ENCODE data around the gene CGRRF1.
A peak's percentile ranks its signal among the peaks of the same experiment; 100 is the strongest.

The CGRRF1 gene

GRCh38 chr14:54564868-54565784, 55.4 kb downstream of the CGRRF1 start:
- peaks cover 98% of the 10 kb centered on the region for H3K27me3 ChIP-seq
- H3K9me3 ChIP-seq: no peaks in the 10 kb centered on the region
- H3K27ac ChIP-seq: no peak overlapping the region
- peaks cover 32 to 43% of the 10 kb centered on the region in 2 experiments for H3K4me1 ChIP-seq (ENCODE audit: control insufficient read depth in 1 of 2, insufficient read depth in 1 of 2, low read depth in 1 of 2, low read length in 1 of 2)
- no peaks in the 10 kb centered on the region for H3K36me3 ChIP-seq
- TF ChIP-seq CTCF (IDR thresholded peaks at IDR 0.05): no peak
- peak overlapping the region; percentile 53 to 71 for H3K4me3 ChIP-seq (ENCODE audit: low read depth in 1 of 2, low read length in 1 of 2)

DNA sequence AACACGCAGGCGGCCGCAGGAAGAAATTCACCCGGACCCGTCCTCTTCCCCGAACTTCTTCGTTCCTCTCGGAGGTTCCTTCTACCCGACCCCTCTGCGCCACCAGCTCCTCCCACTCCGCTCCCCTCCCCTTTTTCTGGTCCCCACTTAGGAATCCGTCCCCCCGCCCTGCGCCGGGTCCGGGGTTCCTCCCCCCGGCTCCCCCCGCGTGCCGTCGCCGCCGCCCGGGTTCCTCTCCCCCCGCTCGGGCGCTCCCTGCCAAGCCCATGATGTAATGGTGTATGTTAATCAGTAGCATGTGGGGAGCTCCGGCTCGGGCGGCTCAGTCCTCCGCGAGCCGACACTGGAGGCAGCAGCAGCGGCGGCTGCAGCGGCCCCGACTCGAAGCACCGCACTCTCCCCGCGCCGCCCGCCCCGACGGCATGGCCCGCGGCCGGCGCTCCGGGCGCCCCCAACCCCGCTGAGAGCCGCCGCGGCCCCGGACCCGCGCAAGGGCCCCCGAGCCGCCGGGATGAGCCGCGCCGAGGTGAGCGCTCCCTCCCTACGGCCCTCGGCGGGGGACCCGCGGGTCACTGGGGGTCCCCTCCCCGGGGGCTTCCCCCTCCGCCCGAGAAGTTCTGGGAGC, 56.2 kb downstream of the CGRRF1 start:
- no peak for TF ChIP-seq CTCF (IDR thresholded peaks at IDR 0.05)
- H3K27me3 ChIP-seq: peaks cover 99% of the 10 kb centered on the region
- peak overlapping the region; percentile 53 to 71 for H3K4me3 ChIP-seq (ENCODE audit: low read depth in 1 of 2, low read length in 1 of 2)
- H3K27ac ChIP-seq: no peak overlapping the region
- H3K4me1 ChIP-seq (ENCODE audit: control insufficient read depth in 1 of 2, insufficient read depth in 1 of 2, low read depth in 1 of 2, low read length in 1 of 2): peaks cover 32 to 43% of the 10 kb centered on the region in 2 experiments
- no peaks in the 10 kb centered on the region for H3K36me3 ChIP-seq
- no peaks in the 10 kb centered on the region for H3K9me3 ChIP-seq

DNA sequence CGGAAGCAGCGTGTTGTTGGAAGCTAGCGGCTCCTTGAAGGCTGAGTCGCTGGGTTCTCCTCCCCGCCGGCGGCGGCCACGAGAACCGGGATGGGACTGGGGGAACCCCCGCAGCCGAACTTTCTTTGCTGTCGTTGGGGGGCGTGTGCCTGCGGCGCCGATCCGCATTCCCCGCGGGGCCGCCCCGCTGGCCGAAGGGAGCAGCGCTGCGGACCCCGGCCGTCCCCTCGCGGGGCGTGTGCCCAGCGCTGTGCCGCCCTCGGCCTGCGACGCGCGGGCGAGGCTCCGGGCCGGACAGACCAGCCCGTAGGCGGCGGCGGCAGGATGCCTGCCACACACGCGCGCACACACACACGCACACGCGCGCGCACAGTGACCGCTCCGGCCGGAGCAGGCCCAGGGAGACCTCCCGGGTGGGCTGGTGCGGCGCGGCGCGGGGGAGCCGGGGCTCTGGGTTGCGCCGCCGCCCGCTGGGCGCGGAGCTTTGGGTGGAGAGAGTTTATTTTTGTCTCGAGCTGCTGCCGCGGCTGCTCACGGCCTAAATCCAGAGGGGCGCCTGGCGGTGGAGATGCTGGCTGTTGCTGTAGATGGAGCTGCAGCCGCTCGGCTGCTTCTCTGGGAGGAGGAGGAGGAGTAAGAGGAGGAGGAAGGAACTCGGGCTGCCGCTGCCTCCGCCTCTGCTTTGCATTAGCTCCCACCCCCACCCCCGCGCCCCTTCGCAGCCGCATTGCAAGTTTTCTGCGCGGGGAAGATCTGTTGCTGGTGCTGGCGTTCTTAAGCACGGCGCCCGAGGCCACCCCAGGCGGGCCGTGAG, 56.9 kb downstream of the CGRRF1 start, which contains the start of gene SAMD4A:
Gene SAMD4A, plus strand, starts transcription at position 719 of the 814 bp plus-strand sequence. CDS start 789 bp downstream, outside the sequence.
- Histone ChIP-seq H3K36me3 (no peaks in the 10 kb centered on the region), H3K9me3 (no peaks in the 10 kb centered on the region), H3K27ac (no peak within 1 kb of the TSS), H3K27me3 (peaks cover 99% of the 10 kb centered on the region), H3K4me1 (ENCODE audit: control insufficient read depth in 1 of 2, insufficient read depth in 1 of 2, low read depth in 1 of 2, low read length in 1 of 2) (peaks cover 32 to 43% of the 10 kb centered on the region in 2 experiments), H3K4me3 (ENCODE audit: low read depth in 1 of 2, low read length in 1 of 2) (peak within 1 kb of the TSS; percentile 53 to 71)
- TF ChIP-seq CTCF (IDR thresholded peaks at IDR 0.05): no peak

DNA sequence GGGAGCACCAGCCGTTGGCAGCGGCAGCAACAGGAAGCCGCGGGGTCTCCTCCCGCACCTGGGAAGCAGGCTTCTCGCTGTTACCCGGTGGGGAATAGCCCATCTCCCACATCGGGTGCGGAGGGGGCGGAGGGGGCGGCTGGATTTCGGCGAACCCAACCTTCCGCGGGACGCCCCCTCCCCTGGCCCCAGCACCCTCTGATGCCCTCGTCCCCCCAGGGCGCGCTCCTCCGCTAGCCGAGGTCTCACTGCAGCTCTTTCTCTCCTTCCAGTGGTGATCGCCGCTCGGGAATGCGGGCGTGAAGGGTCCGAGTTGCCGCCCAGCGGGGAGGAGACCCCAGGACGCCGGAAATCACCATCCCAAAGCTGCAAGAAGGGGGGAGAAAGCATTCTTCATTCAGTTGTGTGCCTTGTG, 57.5 kb downstream of the CGRRF1 start:
- H3K9me3 ChIP-seq: peaks cover 4% of the 10 kb centered on the region

More for the DNA sequence above, 57.5 kb downstream of the CGRRF1 start:
- Histone ChIP-seq H3K36me3 (no peaks in the 10 kb centered on the region), H3K4me3 (ENCODE audit: low read depth in 1 of 2, low read length in 1 of 2) (peak overlapping the region; percentile 53 to 71), H3K4me1 (ENCODE audit: control insufficient read depth in 1 of 2, insufficient read depth in 1 of 2, low read depth in 1 of 2, low read length in 1 of 2) (peaks cover 32 to 43% of the 10 kb centered on the region in 2 experiments), H3K27me3 (peaks cover 99% of the 10 kb centered on the region), H3K27ac (no peak overlapping the region)
- TF ChIP-seq CTCF (IDR thresholded peaks at IDR 0.05): no peak
